Measurements from ENCODE around the gene CDH12. TPM values are rescaled to one million over a fixed set of nuclear protein-coding genes. Genes with fewer than 3 reads are reported as not detected.

CDH12 gene
- total RNA-seq, 2 donors from 2014 or later, result not detected

GRCh38 chr5:22465177-22465576 is 388.0 kb downstream of the CDH12 start:
- Histone ChIP-seq H3K27me3 (no peaks in the 10 kb centered on the region), H3K36me3 (no peaks in the 10 kb centered on the region), H3K4me1 (no peaks in the 10 kb centered on the region), H3K9me3 (no peaks in the 10 kb centered on the region), H3K4me3 (no peak overlapping the region), H3K27ac (no peak overlapping the region)
- DNase-seq (ENCODE audit: low spot score), result no peak
- no peak for TF ChIP-seq CTCF (IDR thresholded peaks at IDR 0.05)

- TF ChIP-seq CTCF (IDR thresholded peaks at IDR 0.05), result no peak
- Histone ChIP-seq H3K36me3 (no peaks in the 10 kb centered on the region), H3K4me1 (no peaks in the 10 kb centered on the region), H3K27me3 (no peaks in the 10 kb centered on the region), H3K9me3 (no peaks in the 10 kb centered on the region), H3K27ac (no peak overlapping the region), H3K4me3 (no peak overlapping the region)
- DNase-seq (ENCODE audit: low spot score), result no peak
These were observed 393.0 kb downstream of the CDH12 start for GRCh38 chr5:22460189-22460588.

GRCh38 chr5:22432905-22433304 is 420.2 kb downstream of the CDH12 start:
- no peaks in the 10 kb centered on the region for H3K4me1 ChIP-seq
- no peak overlapping the region for H3K4me3 ChIP-seq
- no peaks in the 10 kb centered on the region for H3K9me3 ChIP-seq
- DNase-seq (ENCODE audit: low spot score), result no peak
- TF ChIP-seq CTCF (IDR thresholded peaks at IDR 0.05), result no peak
- H3K27me3 ChIP-seq, result no peaks in the 10 kb centered on the region
- H3K36me3 ChIP-seq, result no peaks in the 10 kb centered on the region
- no peak overlapping the region for H3K27ac ChIP-seq

GRCh38 chr5:22431840-22432239 is 421.3 kb downstream of the CDH12 start:
- Histone ChIP-seq H3K36me3 (no peaks in the 10 kb centered on the region), H3K4me3 (no peak overlapping the region), H3K4me1 (no peaks in the 10 kb centered on the region), H3K27me3 (no peaks in the 10 kb centered on the region), H3K27ac (no peak overlapping the region), H3K9me3 (no peaks in the 10 kb centered on the region)
- no peak for TF ChIP-seq CTCF (IDR thresholded peaks at IDR 0.05)
- DNase-seq (ENCODE audit: low spot score), result no peak

GRCh38 chr5:22431406-22431805 is 421.7 kb downstream of the CDH12 start:
- no peak overlapping the region for H3K4me3 ChIP-seq
- DNase-seq (ENCODE audit: low spot score), result no peak
- H3K36me3 ChIP-seq, result no peaks in the 10 kb centered on the region
- no peak for TF ChIP-seq CTCF (IDR thresholded peaks at IDR 0.05)
- H3K4me1 ChIP-seq, result no peaks in the 10 kb centered on the region
- H3K9me3 ChIP-seq, result no peaks in the 10 kb centered on the region
- H3K27ac ChIP-seq, result no peak overlapping the region
- H3K27me3 ChIP-seq, result no peaks in the 10 kb centered on the region

GRCh38 chr5:22411554-22412349 is 441.4 kb downstream of the CDH12 start:
- TF ChIP-seq CTCF (IDR thresholded peaks at IDR 0.05), result no peak
- H3K4me1 ChIP-seq, result no peaks in the 10 kb centered on the region

More at GRCh38 chr5:22411554-22412349, 441.4 kb downstream of the CDH12 start:
- Histone ChIP-seq H3K4me3 (no peak overlapping the region), H3K9me3 (no peaks in the 10 kb centered on the region), H3K36me3 (no peaks in the 10 kb centered on the region), H3K27ac (no peak overlapping the region), H3K27me3 (no peaks in the 10 kb centered on the region)
- no peak for DNase-seq (ENCODE audit: low spot score)
